Thyroid gland (tissue), 4 donors: ENCODE measurements around the gene FRMD4A. TPM values are rescaled to one million over a fixed set of nuclear protein-coding genes. Genes with fewer than 3 reads are reported as not detected.

Experiments
- DNase-seq, 2 donors: peaks; one replicate each; pipeline ENCODE4 v3.0.0-alpha.2; 2019
- H3K27ac ChIP-seq, 3 donors: fragments of 200-600 bp; sonication (generic); 1 replicate in 2 of 3; 2 replicates in 1 of 3; pipeline ENCODE4 v1.5.1; 2016 to 2019; ENCODE audit warnings: mild to moderate bottlenecking in 1 of 3, moderate library complexity in 1 of 3
- H3K27me3 ChIP-seq: fragments of 200-600 bp; sonication (generic); one replicate; pipeline ENCODE4 v1.5.1; 2019
- H3K36me3 ChIP-seq, 2 donors: fragments of 200-600 bp; sonication (generic); one replicate each; pipeline ENCODE4 v1.5.1; 2016 to 2019
- H3K4me1 ChIP-seq, 2 donors: fragments of 200-600 bp; sonication (generic); one replicate each; pipeline ENCODE4 v1.5.1; 2017 to 2019
- H3K4me3 ChIP-seq, 3 donors: fragments of 200-600 bp; sonication (generic); replicated peaks in 1 of 3; 1 replicate in 2 of 3; 2 replicates in 1 of 3; pipeline ENCODE4 v1.5.1; 2016; ENCODE audit warnings: mild to moderate bottlenecking in 1 of 3
- H3K9me3 ChIP-seq: fragments of 200-600 bp; sonication (generic); one replicate; pipeline ENCODE4 v1.5.1; 2017
- POLR2A ChIP-seq, 2 donors: fragments of 450-650 bp; IDR thresholded peaks; one replicate each; pipeline ENCODE4 v1.6.1; 2017; ENCODE audit warnings: antibody characterized with exemption in 2 of 2, mild to moderate bottlenecking in 2 of 2, moderate library complexity in 1 of 2
- WGBS, 2 donors: methylation state at CpG; one replicate each; pipeline ENCODE4 v1.1.5; 2017; 5-methylcytosine and 5-hydroxymethylcytosine counted together
- intact Hi-C: fragments of 100-400 bp; cut with DNase I; formaldehyde crosslinking; loops from one replicate; pipeline ENCODE4 v1.15.1; 2023
- total RNA-seq, 4 donors: library from RNA; depleted of rRNA; stranded (reverse); fragments of >200 nt; gene quantifications; one replicate each; pipeline ENCODE4 v1.2.3, GENCODE V29; 2016
- TF ChIP-seq, protein P1 (sequence below), 6 experiments: fragments of 200-600 bp in 3 of 6; fragments of 450-650 bp in 3 of 6; sonication (generic) in 3 of 6; IDR thresholded peaks; one replicate each; pipeline ENCODE4 v1.5.1; 2016 to 2019; ENCODE audit warnings: antibody characterized with exemption in 6 of 6, mild to moderate bottlenecking in 2 of 6, inconsistent platforms in 1 of 6, moderate library complexity in 1 of 6

Gene FRMD4A
- total RNA-seq, 4 donors from 2014 or later = 10.6 to 18.6 (median 16.3) TPM

DNA sequence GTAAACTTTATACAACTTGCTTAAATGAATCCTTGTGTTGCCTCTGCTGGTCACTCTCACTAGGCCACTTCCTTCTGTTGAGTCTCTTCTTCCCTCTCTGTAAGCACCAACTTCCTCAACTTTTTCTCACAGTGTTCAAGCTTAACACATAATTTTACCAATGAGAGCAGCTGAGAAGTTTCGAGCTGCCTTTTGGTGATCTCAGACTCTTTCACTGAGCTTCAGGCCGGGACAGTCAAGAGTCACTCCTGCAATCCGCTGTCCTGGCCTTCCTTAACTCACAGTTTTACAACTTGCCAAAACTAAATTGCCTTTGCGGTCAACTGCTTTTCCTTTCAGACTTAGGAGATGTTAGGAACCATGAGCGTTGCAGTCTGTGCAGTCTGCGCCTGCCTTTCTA lies 696.5 kb downstream of the FRMD4A start:
- DNase-seq = no peak
- Histone ChIP-seq H3K27me3 (no peaks in the 10 kb centered on the region), H3K4me1 (peaks cover 12 to 13% of the 10 kb centered on the region in 2 donors), H3K9me3 (no peaks in the 10 kb centered on the region), H3K27ac (peak overlapping the region in 2 of 3 donors; percentile 3 to 45), H3K4me3 (no peak overlapping the region), H3K36me3 (peaks cover 0 to 4% of the 10 kb centered on the region in 2 donors)
- 84 to 86% methylated on average over 6 of the region's 6 CpGs for WGBS, 2 donors
- intact Hi-C loops = no loop called here
- TF ChIP-seq, protein P1, sequence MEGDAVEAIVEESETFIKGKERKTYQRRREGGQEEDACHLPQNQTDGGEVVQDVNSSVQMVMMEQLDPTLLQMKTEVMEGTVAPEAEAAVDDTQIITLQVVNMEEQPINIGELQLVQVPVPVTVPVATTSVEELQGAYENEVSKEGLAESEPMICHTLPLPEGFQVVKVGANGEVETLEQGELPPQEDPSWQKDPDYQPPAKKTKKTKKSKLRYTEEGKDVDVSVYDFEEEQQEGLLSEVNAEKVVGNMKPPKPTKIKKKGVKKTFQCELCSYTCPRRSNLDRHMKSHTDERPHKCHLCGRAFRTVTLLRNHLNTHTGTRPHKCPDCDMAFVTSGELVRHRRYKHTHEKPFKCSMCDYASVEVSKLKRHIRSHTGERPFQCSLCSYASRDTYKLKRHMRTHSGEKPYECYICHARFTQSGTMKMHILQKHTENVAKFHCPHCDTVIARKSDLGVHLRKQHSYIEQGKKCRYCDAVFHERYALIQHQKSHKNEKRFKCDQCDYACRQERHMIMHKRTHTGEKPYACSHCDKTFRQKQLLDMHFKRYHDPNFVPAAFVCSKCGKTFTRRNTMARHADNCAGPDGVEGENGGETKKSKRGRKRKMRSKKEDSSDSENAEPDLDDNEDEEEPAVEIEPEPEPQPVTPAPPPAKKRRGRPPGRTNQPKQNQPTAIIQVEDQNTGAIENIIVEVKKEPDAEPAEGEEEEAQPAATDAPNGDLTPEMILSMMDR (IDR thresholded peaks at IDR 0.05) = no peak
- TF ChIP-seq POLR2A (IDR thresholded peaks at IDR 0.05) = no peak

DNA sequence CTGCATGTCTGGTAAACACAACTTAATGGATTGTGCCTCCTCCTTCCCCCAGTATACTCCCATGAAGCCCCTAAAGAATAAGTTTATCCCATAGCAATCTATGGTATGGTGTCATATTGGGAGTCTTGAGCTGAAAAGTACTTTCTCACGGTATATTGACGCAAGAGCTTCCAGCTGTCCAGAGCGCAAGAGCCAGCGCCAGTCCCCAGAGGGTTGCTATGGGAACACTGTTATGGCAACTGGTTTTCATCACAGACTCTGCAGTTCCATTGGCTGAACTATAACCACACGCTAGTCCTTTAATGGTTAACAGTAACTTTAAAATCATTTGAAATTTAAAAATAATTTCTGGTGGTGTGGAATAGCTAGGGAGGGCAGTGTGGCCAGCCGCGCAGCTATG lies 697.0 kb downstream of the FRMD4A start:
- intact Hi-C loops = no loop called here
- Histone ChIP-seq H3K27me3 (no peaks in the 10 kb centered on the region), H3K9me3 (no peaks in the 10 kb centered on the region), H3K4me1 (peaks cover 15 to 18% of the 10 kb centered on the region in 2 donors), H3K27ac (peak overlapping the region in 2 of 3 donors; percentile 3 to 45), H3K4me3 (no peak overlapping the region), H3K36me3 (peaks cover 0 to 4% of the 10 kb centered on the region in 2 donors)
- 66 to 80% methylated on average over 7 of the region's 7 CpGs for WGBS, 2 donors
- TF ChIP-seq POLR2A (IDR thresholded peaks at IDR 0.05) = no peak
- TF ChIP-seq, protein P1 (IDR thresholded peaks at IDR 0.05) = no peak
- DNase-seq = peak in 1 of 2 donors; percentile 18

DNA sequence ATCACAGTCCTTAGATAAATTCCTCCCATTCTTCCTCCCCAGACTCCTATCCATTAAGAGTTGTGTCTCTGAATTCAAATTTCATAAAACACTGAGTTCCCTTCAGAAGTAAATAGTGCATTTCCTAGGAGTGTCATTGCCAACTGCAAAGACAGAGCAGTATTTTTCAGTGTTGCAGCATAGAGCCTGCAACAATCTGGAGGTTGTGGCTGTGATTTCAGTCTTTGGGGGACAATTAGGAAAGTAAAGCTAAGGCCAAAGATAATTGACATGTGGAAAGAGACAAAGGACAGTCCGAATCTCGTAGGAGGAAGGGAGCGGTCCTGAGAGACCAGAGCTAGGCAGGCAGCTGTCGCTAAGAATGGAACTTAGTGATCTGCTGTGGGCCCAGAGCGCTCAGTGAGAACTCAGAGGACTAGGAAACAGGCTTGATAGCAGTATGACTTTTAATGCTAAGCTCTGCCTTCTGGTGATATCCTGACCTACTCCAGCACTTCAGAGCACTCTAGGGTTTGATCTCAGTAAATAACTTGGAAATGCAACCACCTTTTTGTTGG lies 697.8 kb downstream of the FRMD4A start:
- Histone ChIP-seq H3K27me3 (no peaks in the 10 kb centered on the region), H3K9me3 (no peaks in the 10 kb centered on the region), H3K4me3 (no peak overlapping the region), H3K27ac (peak overlapping the region in 1 of 3 donors; percentile 30), H3K36me3 (peaks cover 0 to 4% of the 10 kb centered on the region in 2 donors), H3K4me1 (peaks cover 18 to 23% of the 10 kb centered on the region in 2 donors)
- no peak for DNase-seq
- WGBS, 2 donors = 83% methylated on average over 5 of the region's 5 CpGs
- TF ChIP-seq POLR2A (IDR thresholded peaks at IDR 0.05) = no peak
- TF ChIP-seq, protein P1 (IDR thresholded peaks at IDR 0.05) = no peak
- intact Hi-C loops = no loop called here

DNA sequence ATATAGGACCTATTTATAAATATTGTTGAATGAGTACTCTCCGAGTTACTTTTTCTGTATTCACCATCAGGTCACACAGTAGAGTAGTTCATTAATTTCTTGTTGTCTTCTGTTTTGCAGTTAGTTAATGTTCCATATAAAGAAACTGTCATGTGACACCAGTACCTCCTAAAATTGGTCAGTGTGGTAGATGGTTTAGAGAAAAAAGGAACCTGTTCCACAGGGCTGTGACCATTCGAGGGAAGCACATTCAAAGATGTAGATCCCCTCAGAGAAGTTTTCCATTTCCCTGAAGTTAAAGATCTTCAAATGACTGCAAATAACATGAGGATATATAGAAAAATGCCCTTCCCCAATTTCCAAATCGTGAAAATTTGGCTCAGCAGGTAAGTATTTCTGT lies 698.3 kb downstream of the FRMD4A start:
- Histone ChIP-seq H3K4me1 (peaks cover 18 to 23% of the 10 kb centered on the region in 2 donors), H3K27me3 (no peaks in the 10 kb centered on the region), H3K4me3 (no peak overlapping the region), H3K36me3 (peaks cover 0 to 4% of the 10 kb centered on the region in 2 donors), H3K9me3 (no peaks in the 10 kb centered on the region), H3K27ac (no peak overlapping the region)
- intact Hi-C loops = no loop called here
- no peak for DNase-seq
- 81 to 88% methylated on average over 3 of the region's 3 CpGs for WGBS, 2 donors
- TF ChIP-seq, protein P1 (IDR thresholded peaks at IDR 0.05) = no peak
- TF ChIP-seq POLR2A (IDR thresholded peaks at IDR 0.05) = no peak

DNA sequence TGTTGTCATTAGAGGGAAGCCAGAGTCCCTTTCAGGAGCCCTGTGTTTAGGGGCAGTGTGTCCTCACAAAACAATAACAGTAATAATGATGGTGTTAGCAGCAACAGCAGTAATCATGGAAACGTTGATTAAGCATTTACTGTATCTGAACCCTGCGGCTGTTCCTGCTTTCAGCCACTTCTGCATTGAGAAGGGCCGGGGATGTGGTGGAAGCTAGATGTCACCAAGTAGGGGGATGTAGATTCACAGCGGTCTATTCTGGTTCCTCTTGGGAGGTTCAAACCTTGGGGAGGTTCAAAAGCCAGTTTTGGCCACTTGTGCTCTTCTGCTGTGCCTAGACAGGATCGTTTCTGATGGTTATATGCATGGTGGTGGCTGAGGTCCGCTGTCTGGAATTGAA lies 699.1 kb downstream of the FRMD4A start:
- H3K4me3 ChIP-seq = no peak overlapping the region
- no peak overlapping the region for H3K27ac ChIP-seq
- WGBS, 2 donors = 94 to 95% methylated on average over 6 of the region's 6 CpGs
- H3K27me3 ChIP-seq = no peaks in the 10 kb centered on the region
- intact Hi-C loops = no loop called here
- no peaks in the 10 kb centered on the region for H3K9me3 ChIP-seq
- peaks cover 0 to 4% of the 10 kb centered on the region in 2 donors for H3K36me3 ChIP-seq
- peaks cover 18 to 23% of the 10 kb centered on the region in 2 donors for H3K4me1 ChIP-seq
- TF ChIP-seq POLR2A (IDR thresholded peaks at IDR 0.05) = no peak
- TF ChIP-seq, protein P1 (IDR thresholded peaks at IDR 0.05) = no peak
- DNase-seq = no peak
